Measurements from ENCODE around the gene ARMC9. TPM values are rescaled to one million over a fixed set of nuclear protein-coding genes. Genes with fewer than 3 reads are reported as not detected.

The ARMC9 gene
- total and polyA plus RNA-seq, 2 donors (not counting 3 experiments of a cell fraction or from before 2014, with no cell fraction given) = 16.4 to 24.2 TPM

DNA sequence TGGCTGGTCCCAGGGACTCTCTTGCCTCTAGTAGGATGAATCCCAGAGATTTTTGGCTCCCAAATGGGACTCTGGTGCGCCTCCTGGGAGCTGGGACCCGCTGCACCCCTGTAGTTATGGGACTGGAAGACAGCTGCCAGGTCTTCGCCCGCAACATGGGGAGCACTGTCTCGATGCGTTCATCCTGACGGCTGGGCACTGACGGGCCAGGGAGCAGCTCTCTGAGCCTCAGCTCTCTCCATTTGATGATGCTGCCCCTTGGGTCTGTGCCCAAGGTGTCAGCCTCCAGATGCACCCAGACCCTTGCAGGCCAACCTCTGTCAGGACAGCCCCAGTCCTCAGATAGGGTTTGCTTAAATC, 9.3 kb upstream of the ARMC9 start:
- no peaks in the 10 kb centered on the region for H3K27me3 ChIP-seq (ENCODE audit: control insufficient read depth in 2 of 2, insufficient read depth in 2 of 2, low read length in 2 of 2)
- no peak overlapping the region for H3K9ac ChIP-seq (replicated peaks; ENCODE audit: extremely low read depth, insufficient read depth, low read length)
- ChIA-PET POLR2A (no interaction called here), CTCF (interaction anchor here (0.7 to 11.0 kb wide), 5 partner anchors 9 to 85 kb away, joined by 3 to 226 read pairs (median 4); partner anchors contain the start of gene ARMC9)
- no peaks in the 10 kb centered on the region for H4K20me1 ChIP-seq (replicated peaks; ENCODE audit: control insufficient read depth, extremely low read depth, insufficient read depth, low read length)
- H3K4me2 ChIP-seq (ENCODE audit: insufficient read depth, low read length) = no peak overlapping the region
- no peak overlapping the region for H3K27ac ChIP-seq (ENCODE audit: insufficient read depth, low read depth, low read length)
- no peak for TF ChIP-seq EZH2 (IDR thresholded peaks at IDR 0.05; ENCODE audit: borderline replicate concordance, low read depth, low read length, severe bottlenecking)
- TF ChIP-seq, protein P1, sequence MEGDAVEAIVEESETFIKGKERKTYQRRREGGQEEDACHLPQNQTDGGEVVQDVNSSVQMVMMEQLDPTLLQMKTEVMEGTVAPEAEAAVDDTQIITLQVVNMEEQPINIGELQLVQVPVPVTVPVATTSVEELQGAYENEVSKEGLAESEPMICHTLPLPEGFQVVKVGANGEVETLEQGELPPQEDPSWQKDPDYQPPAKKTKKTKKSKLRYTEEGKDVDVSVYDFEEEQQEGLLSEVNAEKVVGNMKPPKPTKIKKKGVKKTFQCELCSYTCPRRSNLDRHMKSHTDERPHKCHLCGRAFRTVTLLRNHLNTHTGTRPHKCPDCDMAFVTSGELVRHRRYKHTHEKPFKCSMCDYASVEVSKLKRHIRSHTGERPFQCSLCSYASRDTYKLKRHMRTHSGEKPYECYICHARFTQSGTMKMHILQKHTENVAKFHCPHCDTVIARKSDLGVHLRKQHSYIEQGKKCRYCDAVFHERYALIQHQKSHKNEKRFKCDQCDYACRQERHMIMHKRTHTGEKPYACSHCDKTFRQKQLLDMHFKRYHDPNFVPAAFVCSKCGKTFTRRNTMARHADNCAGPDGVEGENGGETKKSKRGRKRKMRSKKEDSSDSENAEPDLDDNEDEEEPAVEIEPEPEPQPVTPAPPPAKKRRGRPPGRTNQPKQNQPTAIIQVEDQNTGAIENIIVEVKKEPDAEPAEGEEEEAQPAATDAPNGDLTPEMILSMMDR (IDR thresholded peaks at IDR 0.05; ENCODE audit: extremely low read depth in 1 of 2, insufficient read depth in 1 of 2, low read depth in 1 of 2, low read length in 2 of 2) = no peak
- no peak for TF ChIP-seq POLR2AphosphoS5 (IDR thresholded peaks at IDR 0.05; ENCODE audit: insufficient read depth, low read depth, low read length)
- TF ChIP-seq, protein P2, sequence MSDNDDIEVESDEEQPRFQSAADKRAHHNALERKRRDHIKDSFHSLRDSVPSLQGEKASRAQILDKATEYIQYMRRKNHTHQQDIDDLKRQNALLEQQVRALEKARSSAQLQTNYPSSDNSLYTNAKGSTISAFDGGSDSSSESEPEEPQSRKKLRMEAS (IDR thresholded peaks at IDR 0.05; ENCODE audit: insufficient read depth, insufficient read length) = no peak
- no peak for TF ChIP-seq POLR2A (IDR thresholded peaks at IDR 0.05; ENCODE audit: low read depth, low read length)
- TF ChIP-seq GATA2 (IDR thresholded peaks at IDR 0.05; ENCODE audit: insufficient read depth, insufficient read length, low read depth, low read length) = no peak
- no peak for TF ChIP-seq JUN (IDR thresholded peaks at IDR 0.05; ENCODE audit: borderline replicate concordance, insufficient read depth, insufficient read length, low read depth)
- no peak for TF ChIP-seq MYC (IDR thresholded peaks at IDR 0.05; ENCODE audit: low read depth, low read length)
- no peak for TF ChIP-seq FOS (IDR thresholded peaks at IDR 0.05; ENCODE audit: borderline replicate concordance, insufficient read depth, low read length)
- H3K36me3 ChIP-seq (ENCODE audit: control insufficient read depth in 2 of 2, extremely low read depth in 1 of 2, insufficient read depth in 2 of 2, low read length in 2 of 2) = no peaks in the 10 kb centered on the region
- dilution Hi-C loops (cut with MboI; ENCODE audit: extremely low pct_ligation_motif_present, low sequenced_read_pairs) = no loop called here
- no peak overlapping the region for H3K4me3 ChIP-seq (replicated peaks in 1 of 3; ENCODE audit: insufficient read depth in 1 of 3, low read depth in 1 of 3, low read length in 3 of 3)
- H3K9me3 ChIP-seq (replicated peaks; ENCODE audit: control insufficient read depth, insufficient read depth, low read length) = no peaks in the 10 kb centered on the region
- H3K9me1 ChIP-seq (replicated peaks; ENCODE audit: control insufficient read depth, extremely low read depth, insufficient read depth, low read length) = no peaks in the 10 kb centered on the region
- no peak for FAIRE-seq
- intact Hi-C loops (cut with micrococcal nuclease) = no loop called here
- no peaks in the 10 kb centered on the region for H3K79me2 ChIP-seq (ENCODE audit: control insufficient read depth, insufficient read depth, low read length)
- BruUV-seq (replicated peaks) = no TSS peak
- peaks cover 43% of the 10 kb centered on the region for H3K4me1 ChIP-seq (ENCODE audit: control insufficient read depth, extremely low read depth, insufficient read depth, low read length)
- DNase-seq (ENCODE audit: low read depth, low spot score) = no peak
- no peak overlapping the region for H2AFZ ChIP-seq (ENCODE audit: low read depth, low read length)

Measured in endothelial cell of umbilical vein (primary cell).